Liver (tissue), 9 donors: ENCODE data around the gene IL22RA1. TPM values are rescaled to one million over a fixed set of nuclear protein-coding genes. Genes with fewer than 3 reads are reported as not detected.
A peak's percentile ranks its signal among the peaks of the same experiment; 100 is the strongest.

ENCODE experiments used
- DNase-seq: peaks from one replicate; pipeline ENCODE4 v3.0.0-alpha.2; 2017; ENCODE audit warnings: low spot score
- H3K27ac ChIP-seq, 2 donors: one replicate each; pipeline ENCODE4 v1.7.0; 2013; ENCODE audit warnings: inconsistent platforms in 2 of 2, low read length in 2 of 2, control low read depth in 1 of 2, low read depth in 1 of 2, mild to moderate bottlenecking in 1 of 2
- H3K27me3 ChIP-seq, 4 donors: one replicate each; pipeline versions ENCODE4 v1.6.1 to v1.7.0; 2013; ENCODE audit warnings: low read length in 3 of 4, inconsistent platforms in 1 of 4, mild to moderate bottlenecking in 1 of 4, moderate library complexity in 1 of 4; ENCODE audit not compliant: control insufficient read depth in 4 of 4, insufficient read depth in 4 of 4
- H3K36me3 ChIP-seq, 4 donors: one replicate each; pipeline versions ENCODE4 v1.6.1 to v1.7.0; 2013; ENCODE audit warnings: low read length in 3 of 4, mild to moderate bottlenecking in 3 of 4, low read depth in 1 of 4, moderate library complexity in 1 of 4; ENCODE audit not compliant: control insufficient read depth in 4 of 4, insufficient read depth in 3 of 4
- H3K4me1 ChIP-seq, 4 donors: one replicate each; pipeline versions ENCODE4 v1.6.1 to v1.7.0; 2013; ENCODE audit warnings: low read length in 3 of 4, mild to moderate bottlenecking in 3 of 4, moderate library complexity in 1 of 4; ENCODE audit not compliant: control insufficient read depth in 4 of 4, insufficient read depth in 4 of 4
- H3K4me3 ChIP-seq, 3 donors: one replicate each; pipeline versions ENCODE4 v1.6.1 to v1.7.0; 2013; ENCODE audit warnings: low read length in 3 of 3, control low read depth in 1 of 3, low read depth in 1 of 3, mild to moderate bottlenecking in 1 of 3
- H3K9ac ChIP-seq, 2 donors: one replicate each; pipeline ENCODE4 v1.7.0; 2013; ENCODE audit warnings: low read length in 2 of 2, mild to moderate bottlenecking in 2 of 2, moderate library complexity in 2 of 2, control low read depth in 1 of 2, low read depth in 1 of 2
- H3K9me3 ChIP-seq, 4 donors: one replicate each; pipeline versions ENCODE4 v1.6.1 to v1.7.0; 2013; ENCODE audit warnings: low read length in 3 of 4; ENCODE audit not compliant: control insufficient read depth in 4 of 4
- ATF3 ChIP-seq: IDR thresholded peaks from 2 replicates; pipeline ENCODE4 v1.6.1; 2016; ENCODE audit warnings: antibody characterized with exemption
- CTCF ChIP-seq: fragments of 150-350 bp; IDR thresholded peaks from 2 replicates; pipeline ENCODE4 v1.5.1; 2017; ENCODE audit warnings: improper control_type of control experiment, low read depth, low read length; ENCODE audit not compliant: missing input control
- EGR1 ChIP-seq, 2 donors: IDR thresholded peaks; 2 replicates each; pipeline ENCODE4 v1.6.1; 2016 to 2018; ENCODE audit warnings: antibody characterized with exemption in 2 of 2, low read depth in 2 of 2
- FOXA1 ChIP-seq: IDR thresholded peaks from 2 replicates; pipeline ENCODE4 v1.6.1; 2016; ENCODE audit warnings: antibody characterized with exemption
- GABPA ChIP-seq, 2 donors: IDR thresholded peaks in 1 of 2; conservative IDR thresholded peaks in 1 of 2; 2 replicates each; pipeline ENCODE4 v1.6.1; 2016; ENCODE audit warnings: antibody characterized with exemption in 2 of 2, mild to moderate bottlenecking in 1 of 2, moderate library complexity in 1 of 2
- HNF4A ChIP-seq, 2 donors: conservative IDR thresholded peaks; 2 replicates each; pipeline ENCODE4 v1.6.1; 2016; ENCODE audit warnings: antibody characterized with exemption in 2 of 2, mild to moderate bottlenecking in 2 of 2
- HNF4G ChIP-seq: IDR thresholded peaks from 2 replicates; pipeline ENCODE4 v1.6.1; 2016; ENCODE audit warnings: antibody characterized with exemption
- JUND ChIP-seq, 2 donors: IDR thresholded peaks; 2 replicates each; pipeline ENCODE4 v1.6.1; 2016; ENCODE audit warnings: antibody characterized with exemption in 2 of 2
- MAX ChIP-seq: IDR thresholded peaks from 2 replicates; pipeline ENCODE4 v1.6.1; 2016; ENCODE audit warnings: antibody characterized with exemption
- NR2F2 ChIP-seq: IDR thresholded peaks from 2 replicates; pipeline ENCODE4 v1.6.1; 2016; ENCODE audit warnings: antibody characterized with exemption
- RAD21 ChIP-seq, 2 donors: IDR thresholded peaks; 2 replicates each; pipeline ENCODE4 v1.6.1; 2016; ENCODE audit warnings: antibody characterized with exemption in 2 of 2, mild to moderate bottlenecking in 2 of 2
- REST ChIP-seq: IDR thresholded peaks from 2 replicates; pipeline ENCODE4 v1.6.1; 2016; ENCODE audit warnings: antibody characterized with exemption, mild to moderate bottlenecking
- RXRA ChIP-seq, 2 donors: IDR thresholded peaks; 2 replicates each; pipeline ENCODE4 v1.6.1; 2017 to 2018; ENCODE audit warnings: antibody characterized with exemption in 2 of 2, mild to moderate bottlenecking in 1 of 2
- SP1 ChIP-seq: IDR thresholded peaks from 2 replicates; pipeline ENCODE4 v1.6.1; 2018; ENCODE audit warnings: antibody characterized with exemption, mild to moderate bottlenecking
- TAF1 ChIP-seq: conservative IDR thresholded peaks from 2 replicates; pipeline ENCODE4 v1.6.1; 2016; ENCODE audit warnings: antibody characterized with exemption, mild to moderate bottlenecking
- ZBTB33 ChIP-seq: IDR thresholded peaks from 2 replicates; pipeline ENCODE4 v1.6.1; 2016; ENCODE audit warnings: antibody characterized with exemption
- WGBS: extraction: QIAGEN DNeasy Blood & Tissue Kit; methylation state at CpG from one replicate; pipeline ENCODE4 v1.1.7; 2013; 5-methylcytosine and 5-hydroxymethylcytosine counted together
- polyA plus RNA-seq, 2 donors: library from polyadenylated mRNA; stranded (reverse) in 1 of 2; unstranded in 1 of 2; fragments of 200-250 nt in 1 of 2; fragments of >200 nt in 1 of 2; fragmentation: Nextera tagmentation in 1 of 2; extraction: Ambion mirVana in 1 of 2; gene quantifications; one replicate each; pipeline versions ENCODE4 v1.2.1 to v1.2.3, GENCODE V29; 2013 to 2015
- total RNA-seq, 2 donors: library from RNA; depleted of rRNA; stranded (reverse); fragments of >200 nt; gene quantifications; one replicate each; pipeline ENCODE4 v1.2.3, GENCODE V29; 2014
- donor health status: healthy.
- donor health status: healthy.
- donor health status: healthy.
- donor health status: healthy.
- donor health status: healthy.

The IL22RA1 gene
- total and polyA plus RNA-seq, 4 donors, result 2.1 to 4.5 (median 3.4) TPM

- Histone ChIP-seq H3K4me1 (peaks cover 8 to 35% (median 22%) of the 10 kb centered on the region in 4 donors), H3K27ac (no peak overlapping the region), H3K27me3 (no peaks in the 10 kb centered on the region), H3K9ac (no peak overlapping the region), H3K9me3 (no peaks in the 10 kb centered on the region), H3K4me3 (no peak overlapping the region), H3K36me3 (peaks cover 0 to 6% (median 2%) of the 10 kb centered on the region in 4 donors)
- DNase-seq, result no peak
- 84% methylated on average over 3 of the region's 3 CpGs for whole genome bisulfite sequencing
- TF ChIP-seq RAD21 (IDR thresholded peaks at IDR 0.05) (no peak), HNF4A (conservative IDR thresholded peaks at IDR 0.05) (peak in 1 of 2 donors; percentile 64)
Measured at GRCh38 chr1:24178407-24178806, 35.5 kb upstream of the IL22RA1 start.

- 95% methylated on average over 10 of the region's 10 CpGs for WGBS
- no peak for DNase-seq
- Histone ChIP-seq H3K27ac (no peak overlapping the region), H3K9ac (no peak overlapping the region), H3K27me3 (no peaks in the 10 kb centered on the region), H3K36me3 (peaks cover 0 to 9% (median 2%) of the 10 kb centered on the region in 4 donors), H3K4me1 (peaks cover 5 to 28% (median 18%) of the 10 kb centered on the region in 4 donors), H3K9me3 (no peaks in the 10 kb centered on the region), H3K4me3 (no peak overlapping the region)
- TF ChIP-seq ZBTB33, result no peak
- no peak for TF ChIP-seq GABPA (IDR thresholded peaks at IDR 0.05 in 1 of 2, conservative IDR thresholded peaks at IDR 0.05 in 1 of 2)
- TF ChIP-seq REST, result no peak
- no peak for TF ChIP-seq EGR1 (IDR thresholded peaks at IDR 0.05; ENCODE audit: low read depth in 2 of 2)
- no peak for TF ChIP-seq RAD21 (IDR thresholded peaks at IDR 0.05)
- TF ChIP-seq NR2F2, result no peak
- no peak for TF ChIP-seq MAX
- TF ChIP-seq HNF4A (conservative IDR thresholded peaks at IDR 0.05), result no peak
- TF ChIP-seq JUND (IDR thresholded peaks at IDR 0.05), result no peak
Measured at GRCh38 chr1:24177161-24177560, 34.2 kb upstream of the IL22RA1 start.

GRCh38 chr1:24175033-24175755 lies 32.3 kb upstream of the IL22RA1 start:
- H3K9ac ChIP-seq, result no peak overlapping the region
- DNase-seq, result no peak
- peaks cover 0 to 9% (median 2%) of the 10 kb centered on the region in 4 donors for H3K36me3 ChIP-seq
- no peaks in the 10 kb centered on the region for H3K9me3 ChIP-seq
- peaks cover 0 to 11% (median 5%) of the 10 kb centered on the region in 4 donors for H3K4me1 ChIP-seq
- no peak overlapping the region for H3K4me3 ChIP-seq
- WGBS, result 85% methylated on average over 6 of the region's 6 CpGs
- H3K27ac ChIP-seq, result no peak overlapping the region
- H3K27me3 ChIP-seq, result no peaks in the 10 kb centered on the region
- TF ChIP-seq HNF4A (conservative IDR thresholded peaks at IDR 0.05), result no peak
- no peak for TF ChIP-seq RXRA (IDR thresholded peaks at IDR 0.05)
- TF ChIP-seq ZBTB33, result no peak
- TF ChIP-seq SP1, result no peak
- TF ChIP-seq RAD21 (IDR thresholded peaks at IDR 0.05), result no peak
- TF ChIP-seq MAX, result no peak
- no peak for TF ChIP-seq CTCF
- no peak for TF ChIP-seq GABPA (IDR thresholded peaks at IDR 0.05 in 1 of 2, conservative IDR thresholded peaks at IDR 0.05 in 1 of 2)
- TF ChIP-seq FOXA1, result no peak
- no peak for TF ChIP-seq HNF4G
- TF ChIP-seq TAF1, result no peak
- TF ChIP-seq JUND (IDR thresholded peaks at IDR 0.05), result no peak
- TF ChIP-seq ATF3, result no peak
